GM20431 (cell line): ENCODE data around the gene GRHL1.

ENCODE experiments used
- in situ Hi-C: fragments of 300-500 bp; cut with MseI, MboI; formaldehyde crosslinking; loops from one replicate; pipeline ENCODE4 v1.15.0; 2020; ENCODE audit warnings: low sequenced_read_pairs; ENCODE audit not compliant: unreplicated experiment

GRHL1 gene

DNA sequence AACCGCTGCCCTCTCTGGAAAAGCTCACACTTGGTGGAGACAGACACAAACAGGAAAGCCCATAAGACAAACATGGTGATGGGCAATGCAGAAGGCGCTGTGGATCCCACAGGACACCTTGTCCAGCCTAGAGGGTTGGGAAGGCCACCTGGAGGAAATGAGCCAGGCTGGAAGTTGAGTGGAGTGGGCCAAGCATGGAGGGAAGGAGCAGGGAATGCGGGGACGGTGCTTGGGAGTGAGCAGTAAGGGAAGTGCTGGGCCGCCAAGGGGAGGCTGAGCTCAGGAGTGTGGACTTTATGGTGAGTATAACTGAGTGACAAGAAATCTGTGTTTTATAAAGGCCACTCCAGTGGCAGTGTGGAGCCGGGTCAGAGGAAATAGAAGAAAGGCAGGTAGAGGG is 2.8 kb upstream of the GRHL1 start:
- in situ Hi-C loops = no loop called here

DNA sequence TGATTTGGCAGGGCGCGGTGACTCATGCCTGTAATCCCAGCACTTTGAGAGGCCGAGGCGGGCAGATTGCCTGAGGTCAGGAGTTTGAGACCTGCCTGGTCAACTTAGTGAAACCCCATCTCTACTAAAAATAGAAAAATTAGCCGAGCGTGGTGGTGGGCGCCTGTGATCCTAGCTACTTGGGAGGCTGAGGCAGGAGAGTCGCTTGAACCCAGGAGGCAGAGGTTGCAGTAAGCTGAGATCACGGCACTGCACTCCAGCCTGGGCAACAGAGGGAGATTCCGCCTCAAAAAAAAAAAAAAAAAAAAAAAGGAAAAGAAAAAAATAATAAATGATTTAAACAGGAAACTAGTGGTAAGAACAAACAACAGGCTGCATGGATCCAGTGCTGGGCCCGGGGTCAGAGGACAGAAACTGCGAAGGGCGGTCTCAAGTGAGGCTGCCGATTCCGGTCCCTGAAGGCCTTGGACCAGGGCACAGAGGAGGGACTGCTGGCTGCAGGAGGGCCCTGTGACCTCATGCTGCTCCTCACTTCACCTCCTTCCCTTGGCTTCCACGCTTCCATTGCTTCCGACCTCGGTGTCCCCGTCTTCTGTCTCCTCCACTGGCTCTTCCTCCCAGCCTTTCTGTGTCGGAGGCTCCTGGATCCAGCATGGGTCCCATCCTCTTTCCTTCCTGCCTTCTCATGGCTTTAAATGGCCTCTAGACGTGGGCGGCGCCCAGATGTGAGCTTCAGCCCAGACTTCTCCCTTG is 2.1 kb upstream of the GRHL1 start:
- in situ Hi-C loops = no loop called here

DNA sequence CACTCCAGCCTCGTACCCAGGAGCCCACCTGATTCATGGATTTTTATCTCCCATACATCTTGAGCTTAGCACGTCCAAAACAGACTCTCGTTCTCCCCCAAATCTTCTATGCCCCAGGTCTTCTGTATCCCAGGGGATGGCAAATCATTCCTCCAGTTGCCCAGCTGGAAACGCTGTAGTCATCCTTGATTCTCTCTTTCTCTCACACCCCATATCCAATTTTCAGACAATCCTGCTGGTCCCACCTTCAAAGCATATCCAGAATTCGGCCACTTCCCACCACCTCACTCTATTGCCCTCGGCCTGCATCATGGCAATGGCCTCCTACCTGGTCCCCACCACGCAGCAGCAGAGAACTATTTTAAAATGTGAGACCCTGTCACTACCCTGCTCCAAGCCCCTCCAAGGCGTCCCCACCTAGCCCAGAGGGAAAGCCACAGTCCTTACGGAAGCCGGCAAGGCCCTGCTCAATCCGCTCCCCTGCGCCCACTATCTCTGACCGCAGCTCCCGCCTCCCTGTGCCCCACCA is 1.4 kb upstream of the GRHL1 start:
- in situ Hi-C loops = no loop called here

DNA sequence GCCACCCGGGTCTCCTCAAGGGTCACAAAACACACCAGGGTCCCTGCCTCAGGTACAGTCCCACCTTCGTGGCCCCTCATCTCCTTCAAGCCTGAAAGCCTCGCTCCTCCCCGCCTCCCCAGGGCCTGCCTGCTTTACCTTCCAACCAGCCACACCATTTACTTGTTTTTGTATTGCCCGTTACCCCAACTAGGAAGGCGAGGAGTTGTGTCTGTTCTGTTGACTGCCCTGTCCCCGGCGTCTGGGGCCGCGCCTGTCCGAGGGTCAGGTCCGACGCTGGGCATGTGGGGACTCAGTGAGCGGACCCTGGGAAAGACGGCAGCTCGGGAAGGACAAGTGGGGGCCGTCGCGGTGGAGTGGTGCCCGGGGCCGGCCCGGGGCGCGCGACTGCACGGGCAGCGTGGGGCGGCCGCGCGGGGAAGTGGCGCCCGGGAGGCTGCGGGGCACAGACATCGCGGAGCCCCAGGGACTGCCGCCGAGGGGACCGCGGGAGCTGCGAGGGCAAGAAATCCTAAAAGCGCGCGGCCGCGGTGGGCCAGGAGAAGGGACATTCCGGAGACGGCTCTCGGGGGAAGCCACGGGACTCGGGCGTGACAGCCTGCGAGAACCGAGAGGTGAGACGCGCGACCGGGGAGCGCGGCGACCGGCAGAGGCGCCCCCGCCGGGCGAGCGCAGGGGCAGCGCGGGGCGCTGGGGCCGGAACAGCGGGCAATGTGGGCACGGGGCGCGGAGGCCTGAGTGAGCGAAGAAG is 797 bp upstream of the GRHL1 start:
- in situ Hi-C loops = no loop called here

DNA sequence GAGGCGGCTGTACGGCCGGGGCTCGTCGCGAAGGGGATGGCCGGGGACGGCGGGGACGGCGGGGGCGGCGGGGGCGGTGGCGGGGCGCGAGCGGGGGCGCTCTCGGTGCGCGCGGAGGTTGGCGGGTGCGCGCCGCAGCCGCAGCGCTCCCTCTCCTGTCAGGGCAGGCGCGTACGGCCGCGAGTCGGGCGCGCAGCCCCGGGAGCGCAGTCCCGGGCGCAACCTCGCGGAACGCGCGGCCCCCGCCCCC is 296 bp upstream of the GRHL1 start:
- in situ Hi-C loops = no loop called here

DNA sequence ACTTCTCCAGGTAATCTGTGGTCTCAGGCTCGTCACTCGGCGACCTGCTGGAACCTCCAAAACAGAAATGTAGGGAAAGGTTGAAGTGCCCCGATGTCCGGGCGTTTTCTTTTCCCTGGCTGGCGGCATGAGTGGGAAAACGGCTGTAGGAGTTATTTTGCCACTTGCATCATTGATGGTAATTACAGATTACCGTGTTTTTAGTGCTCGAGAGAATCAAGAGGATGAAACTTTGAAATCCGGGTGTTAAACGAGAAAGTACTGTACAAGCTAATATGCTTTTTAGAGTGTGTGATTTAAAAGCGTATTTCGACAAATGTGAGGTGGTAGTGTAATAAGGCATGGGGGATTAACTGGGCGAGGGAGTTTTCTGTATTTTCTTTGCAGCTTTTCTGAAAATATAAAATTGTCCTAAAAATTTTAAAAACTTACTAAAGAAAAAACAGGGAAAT is 819 bp downstream of the GRHL1 start:
- in situ Hi-C loops = no loop called here

- in situ Hi-C loops = no loop called here
Measured at GRCh38 chr2:9952856-9953503, 1.5 kb downstream of the GRHL1 start.

GRCh38 chr2:9954136-9954535 is 2.6 kb downstream of the GRHL1 start:
- in situ Hi-C loops = no loop called here

DNA sequence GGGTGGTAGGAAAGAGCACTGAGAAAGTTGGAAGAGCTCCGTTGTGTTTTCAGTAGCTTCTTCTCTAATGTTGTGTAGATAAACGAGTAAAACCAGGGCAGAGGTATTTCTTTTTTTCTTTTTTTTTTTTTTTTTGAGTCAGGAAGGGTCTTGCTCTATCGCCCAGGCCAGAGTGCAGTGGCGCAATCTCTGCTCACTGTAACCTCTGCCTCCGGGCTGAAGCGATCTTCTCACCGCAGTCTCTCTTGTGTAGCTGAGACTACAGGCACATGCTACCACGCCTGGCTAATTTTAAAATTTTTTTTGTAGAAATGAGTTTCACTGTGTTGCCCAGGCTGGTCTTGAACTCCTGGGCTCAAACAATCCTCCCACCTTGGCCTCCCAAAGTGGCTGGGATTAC is 6.6 kb downstream of the GRHL1 start:
- in situ Hi-C loops = no loop called here

DNA sequence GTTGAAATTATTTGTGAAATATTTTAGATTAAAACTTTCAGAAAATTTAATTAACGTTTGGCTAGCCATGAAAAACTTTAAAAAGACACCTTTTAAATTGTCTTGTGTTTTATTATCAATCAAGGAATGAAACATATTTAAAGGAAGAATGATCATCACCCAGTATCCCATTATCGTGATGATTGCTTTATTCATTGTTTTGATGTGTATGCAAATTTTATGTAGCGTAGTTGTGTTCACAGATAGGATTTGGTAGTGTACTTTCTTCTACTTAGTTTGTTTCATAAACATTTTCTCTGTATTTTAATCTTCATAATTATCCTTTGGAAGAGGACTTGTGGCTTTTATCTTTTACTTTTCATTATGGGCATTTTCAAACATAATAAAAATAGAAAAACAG is 7.8 kb downstream of the GRHL1 start:
- in situ Hi-C loops = no loop called here

- in situ Hi-C loops = no loop called here
Measured at GRCh38 chr2:9961013-9961412, 9.5 kb downstream of the GRHL1 start.

DNA sequence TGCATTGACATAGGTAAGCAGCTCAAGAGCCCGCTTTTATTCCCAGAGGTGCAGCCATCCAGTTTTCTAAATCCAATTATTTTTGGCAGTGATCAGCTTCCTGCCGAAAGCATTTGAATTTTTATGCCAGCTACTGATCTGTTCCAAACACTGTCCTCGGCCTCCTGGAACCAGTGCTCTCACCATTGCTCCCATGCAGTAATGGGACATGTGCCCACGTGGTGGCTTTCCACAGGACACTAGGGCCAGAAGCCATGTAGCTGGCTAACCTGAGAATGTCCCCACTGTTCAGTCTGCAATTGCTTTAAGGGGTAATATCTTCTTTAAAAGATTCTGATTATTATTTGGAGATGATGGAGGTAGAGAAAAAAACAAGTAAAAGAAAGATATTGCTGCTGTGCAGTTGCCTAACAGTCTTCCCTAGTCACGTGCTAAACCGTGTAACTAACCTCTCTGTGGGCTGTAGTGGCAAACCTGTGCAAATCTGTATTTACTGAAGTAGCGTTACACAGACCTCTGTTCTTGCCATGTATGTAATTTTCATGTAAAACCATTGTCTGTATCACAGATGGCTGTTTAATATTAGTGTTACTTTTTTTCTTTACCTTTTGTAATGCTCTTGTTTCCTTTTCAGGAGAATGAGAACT is 13.0 kb downstream of the GRHL1 start:
- in situ Hi-C loops = no loop called here

GRCh38 chr2:9965119-9965822 is 13.8 kb downstream of the GRHL1 start:
- in situ Hi-C loops = no loop called here

DNA sequence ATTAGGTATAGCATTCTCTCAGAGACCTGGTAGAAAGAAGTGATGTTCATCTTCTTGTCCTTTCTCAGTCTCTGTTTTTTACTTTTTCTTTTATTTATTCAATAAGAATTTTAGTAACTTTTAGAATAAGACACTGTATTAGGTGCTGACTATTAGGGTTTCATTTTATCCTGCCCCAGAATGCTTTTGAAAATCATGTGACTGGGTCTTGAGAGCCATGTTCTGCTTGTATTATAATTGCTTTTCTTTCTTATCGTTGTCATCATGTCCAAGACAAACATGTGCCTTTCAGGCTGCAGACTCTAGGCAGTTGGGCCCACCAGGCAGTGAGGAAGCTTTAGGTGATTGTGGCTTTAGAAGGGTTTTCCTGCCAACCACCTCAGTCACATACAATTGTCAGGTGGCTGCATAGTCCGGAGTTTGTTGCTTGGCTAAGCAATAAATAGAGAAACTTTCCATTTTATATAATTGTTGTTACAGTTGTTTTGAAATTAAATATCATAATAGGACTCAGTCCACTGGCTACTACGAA is 15.1 kb downstream of the GRHL1 start:
- in situ Hi-C loops = no loop called here

DNA sequence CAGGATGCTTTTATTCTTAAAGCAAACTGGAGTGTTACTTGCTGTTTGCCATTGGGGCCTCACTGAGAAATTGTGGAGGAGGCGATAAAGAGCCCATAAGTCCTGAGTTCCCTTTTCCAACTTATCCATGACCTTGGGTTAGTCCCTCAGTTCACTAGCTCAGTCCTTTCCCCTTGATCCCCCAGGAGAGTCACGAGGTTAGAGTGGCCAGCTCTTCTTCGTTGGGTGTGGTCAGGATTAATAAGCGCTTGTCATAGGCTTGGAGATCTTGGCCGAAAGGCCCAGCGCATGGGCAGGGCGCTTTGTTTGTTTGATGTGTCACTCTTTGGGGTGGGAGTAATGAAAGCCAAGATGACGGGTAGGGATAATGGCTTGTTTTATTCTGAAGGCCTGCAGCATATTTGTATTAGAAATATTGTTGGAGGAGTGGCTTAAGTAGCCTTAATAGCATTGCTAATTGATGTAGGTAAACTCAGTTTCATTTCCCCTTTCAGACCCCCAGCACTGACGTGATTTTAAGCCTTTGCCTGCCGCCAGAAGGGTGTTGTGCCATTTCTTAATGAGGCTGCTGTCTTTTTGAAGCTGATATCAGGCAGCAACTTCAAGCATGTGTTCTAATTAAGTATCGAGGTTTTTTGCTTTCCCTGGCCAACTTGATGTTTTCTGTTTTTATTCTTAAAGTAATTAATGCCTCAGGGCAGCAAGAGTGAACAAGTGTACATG is 15.7 kb downstream of the GRHL1 start:
- in situ Hi-C loops = no loop called here

- in situ Hi-C loops = no loop called here
Measured at GRCh38 chr2:9968553-9969497, 17.3 kb downstream of the GRHL1 start.

- in situ Hi-C loops = no loop called here
Measured at GRCh38 chr2:9970200-9971044, 18.9 kb downstream of the GRHL1 start.
